PC-9 (cell line): ENCODE results near the gene HAO2. TPM values are rescaled to one million over a fixed set of nuclear protein-coding genes. Genes with fewer than 3 reads are reported as not detected.

Experiments used
- BruUV-seq: library from RNA; stranded (reverse); fragments of 400-500 nt; replicated peaks from 2 replicates; lab custom pipeline; 2021; lab: Mats Ljungman, UMichigan
- CTCF ChIA-PET: fragments of 300-600 bp; sonication (Branson Sonifier 250); formaldehyde crosslinking; loops from one replicate; lab custom pipeline; 2022; ENCODE audit warnings: antibody characterized with exemption; lab: Charles Lee
- POLR2A ChIA-PET: fragments of 300-600 bp; sonication (Branson Sonifier 250); formaldehyde crosslinking; loops from one replicate; lab custom pipeline; 2022; ENCODE audit warnings: antibody characterized with exemption; ENCODE audit not compliant: unreplicated experiment; lab: Charles Lee
- DNase-seq, 2 experiments: peaks; one replicate each; pipeline versions ENCODE4 v3.0.0 to v3.0.0-alpha.2; 2015 to 2022; ENCODE audit warnings: mixed read lengths in 1 of 2
- H2AFZ ChIP-seq: fragments of 200-600 bp; sonication (generic); 2 replicates; pipeline ENCODE4 v1.8.1; 2017; ENCODE audit warnings: antibody characterized with exemption
- H3F3A ChIP-seq: fragments of 200-600 bp; sonication (generic); 2 replicates; pipeline ENCODE4 v1.8.1; 2017; ENCODE audit warnings: antibody characterized with exemption, mild to moderate bottlenecking, low read depth; ENCODE audit not compliant: insufficient read depth
- H3K27ac ChIP-seq: fragments of 200-600 bp; sonication (generic); 2 replicates; pipeline ENCODE4 v1.6.1; 2016; ENCODE audit warnings: mixed run types
- H3K27me3 ChIP-seq: fragments of 200-600 bp; sonication (generic); 2 replicates; pipeline ENCODE4 v1.6.1; 2016; ENCODE audit warnings: low read depth, mixed run types; ENCODE audit not compliant: insufficient read depth
- H3K36me3 ChIP-seq: fragments of 200-600 bp; sonication (generic); 2 replicates; pipeline ENCODE4 v1.6.1; 2016; ENCODE audit warnings: low read depth, mixed run types
- H3K4me1 ChIP-seq: fragments of 200-600 bp; sonication (generic); replicated peaks from 2 replicates; pipeline ENCODE4 v1.6.1; 2016; ENCODE audit warnings: mixed run types; ENCODE audit not compliant: insufficient read depth
- H3K4me2 ChIP-seq: fragments of 200-600 bp; sonication (generic); 2 replicates; pipeline ENCODE4 v1.6.1; 2017; ENCODE audit warnings: mixed run types
- H3K4me3 ChIP-seq: fragments of 200-600 bp; sonication (generic); 2 replicates; pipeline ENCODE4 v1.6.1; 2016; ENCODE audit warnings: mixed run types
- H3K79me2 ChIP-seq: fragments of 200-600 bp; sonication (generic); 2 replicates; pipeline ENCODE4 v1.6.1; 2017; ENCODE audit warnings: low read depth, mixed run types
- H3K9me2 ChIP-seq: fragments of 200-600 bp; sonication (generic); 2 replicates; pipeline ENCODE4 v1.8.1; 2017; ENCODE audit warnings: mild to moderate bottlenecking; ENCODE audit not compliant: insufficient read depth
- H3K9me3 ChIP-seq: fragments of 200-600 bp; sonication (generic); 2 replicates; pipeline ENCODE4 v1.8.1; 2016; ENCODE audit warnings: low read depth; ENCODE audit not compliant: insufficient read depth
- H4K20me1 ChIP-seq: fragments of 200-600 bp; sonication (generic); 2 replicates; pipeline ENCODE4 v1.8.1; 2017; ENCODE audit not compliant: insufficient read depth
- EZH2 ChIP-seq: fragments of 200-600 bp; sonication (generic); IDR thresholded peaks from 2 replicates; pipeline ENCODE4 v1.8.0; 2017; ENCODE audit warnings: antibody characterized with exemption, low read depth
- intact Hi-C: fragments of 100-400 bp; cut with micrococcal nuclease; formaldehyde crosslinking; loops from one replicate; pipeline ENCODE4 v1.10.0; 2022; ENCODE audit not compliant: unreplicated experiment
- total RNA-seq: library from RNA; stranded (reverse); gene quantifications from 2 replicates; pipeline ENCODE4 v1.2.3, GENCODE V29; 2021
- TF ChIP-seq, protein P1 (sequence below): fragments of 200-600 bp; sonication (generic); conservative IDR thresholded peaks from 2 replicates; pipeline ENCODE4 v1.6.1; 2017; ENCODE audit warnings: mixed run types, antibody characterized with exemption, mild to moderate bottlenecking, moderate library complexity

HAO2 gene
- total RNA-seq, 1 experiment from 2014 or later, result not detected

DNA sequence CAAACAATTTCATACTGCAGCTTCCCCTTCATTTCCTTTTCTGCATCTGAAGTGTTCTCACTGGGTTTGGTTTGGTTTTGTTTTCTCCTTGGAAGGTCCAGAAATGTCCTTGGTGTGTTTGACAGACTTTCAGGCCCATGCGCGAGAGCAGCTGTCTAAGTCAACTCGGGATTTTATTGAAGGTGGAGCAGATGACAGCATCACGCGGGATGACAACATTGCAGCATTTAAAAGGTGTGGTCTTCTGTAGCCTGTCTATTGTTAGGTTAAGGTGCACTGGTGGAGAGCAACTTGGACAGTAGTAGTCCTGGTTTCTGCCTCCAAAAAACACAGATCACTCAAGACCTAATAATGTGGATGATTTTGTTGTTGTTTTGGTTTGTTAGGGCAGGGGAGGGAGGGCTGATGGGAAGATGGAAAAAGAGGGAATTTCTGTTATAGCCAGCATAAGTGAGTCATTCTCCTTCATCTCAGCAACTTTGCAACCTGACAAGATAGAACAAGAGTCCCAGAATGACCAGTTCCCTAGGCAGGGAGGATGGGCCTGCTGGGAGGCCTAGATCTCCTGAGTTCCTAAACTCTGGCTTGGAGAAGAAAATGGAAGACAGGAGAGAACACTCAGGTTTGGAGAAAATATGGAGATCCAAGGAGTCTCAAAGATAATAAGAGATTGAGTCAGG lies 12.5 kb downstream of the HAO2 start:
- BruUV-seq, result no TSS peak
- no peak for DNase-seq
- Histone ChIP-seq H3K4me3 (no peak overlapping the region), H3K27me3 (no peaks in the 10 kb centered on the region), H3K4me1 (no peaks in the 10 kb centered on the region), H2AFZ (no peak overlapping the region), H4K20me1 (no peaks in the 10 kb centered on the region), H3K27ac (no peak overlapping the region), H3K9me2 (no peaks in the 10 kb centered on the region), H3F3A (no peaks in the 10 kb centered on the region), H3K4me2 (no peak overlapping the region), H3K9me3 (peaks cover 7% of the 10 kb centered on the region), H3K79me2 (no peaks in the 10 kb centered on the region), H3K36me3 (no peaks in the 10 kb centered on the region)
- TF ChIP-seq, protein P1, sequence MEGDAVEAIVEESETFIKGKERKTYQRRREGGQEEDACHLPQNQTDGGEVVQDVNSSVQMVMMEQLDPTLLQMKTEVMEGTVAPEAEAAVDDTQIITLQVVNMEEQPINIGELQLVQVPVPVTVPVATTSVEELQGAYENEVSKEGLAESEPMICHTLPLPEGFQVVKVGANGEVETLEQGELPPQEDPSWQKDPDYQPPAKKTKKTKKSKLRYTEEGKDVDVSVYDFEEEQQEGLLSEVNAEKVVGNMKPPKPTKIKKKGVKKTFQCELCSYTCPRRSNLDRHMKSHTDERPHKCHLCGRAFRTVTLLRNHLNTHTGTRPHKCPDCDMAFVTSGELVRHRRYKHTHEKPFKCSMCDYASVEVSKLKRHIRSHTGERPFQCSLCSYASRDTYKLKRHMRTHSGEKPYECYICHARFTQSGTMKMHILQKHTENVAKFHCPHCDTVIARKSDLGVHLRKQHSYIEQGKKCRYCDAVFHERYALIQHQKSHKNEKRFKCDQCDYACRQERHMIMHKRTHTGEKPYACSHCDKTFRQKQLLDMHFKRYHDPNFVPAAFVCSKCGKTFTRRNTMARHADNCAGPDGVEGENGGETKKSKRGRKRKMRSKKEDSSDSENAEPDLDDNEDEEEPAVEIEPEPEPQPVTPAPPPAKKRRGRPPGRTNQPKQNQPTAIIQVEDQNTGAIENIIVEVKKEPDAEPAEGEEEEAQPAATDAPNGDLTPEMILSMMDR, result no peak
- no peak for TF ChIP-seq EZH2
- ChIA-PET POLR2A (interaction anchor here (0.8 kb wide), 1 partner anchor 506 kb away, joined by 6 read pairs; no protein-coding TSS in a partner anchor), CTCF (no interaction called here)
- intact Hi-C loops, result no loop called here

DNA sequence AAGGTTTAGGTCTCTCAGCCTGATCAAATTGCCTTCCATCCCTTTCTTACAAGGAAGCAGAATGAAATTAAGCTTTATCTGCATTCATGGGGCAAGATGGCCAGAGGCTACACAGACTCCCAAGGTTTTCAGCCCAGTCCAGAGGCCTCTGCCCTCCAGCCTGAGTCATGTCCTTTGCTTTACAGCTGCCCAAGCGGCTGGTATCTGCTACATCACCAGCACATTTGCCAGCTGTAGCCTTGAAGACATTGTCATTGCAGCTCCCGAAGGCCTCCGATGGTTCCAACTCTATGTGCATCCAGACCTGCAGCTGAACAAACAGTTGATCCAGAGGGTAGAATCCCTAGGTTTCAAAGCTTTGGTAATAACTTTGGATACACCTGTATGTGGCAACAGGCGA lies 16.0 kb downstream of the HAO2 start:
- no peaks in the 10 kb centered on the region for H3K27me3 ChIP-seq
- ChIA-PET CTCF (no interaction called here), POLR2A (no interaction called here)
- H3K4me3 ChIP-seq, result no peak overlapping the region
- no peak overlapping the region for H2AFZ ChIP-seq
- no peaks in the 10 kb centered on the region for H3K36me3 ChIP-seq
- TF ChIP-seq, protein P1, result no peak
- no peak for TF ChIP-seq EZH2
- DNase-seq, result no peak
- H3F3A ChIP-seq, result peaks cover 9% of the 10 kb centered on the region
- H3K4me1 ChIP-seq, result peaks cover 19% of the 10 kb centered on the region
- H3K79me2 ChIP-seq, result no peaks in the 10 kb centered on the region
- no TSS peak for BruUV-seq
- H3K4me2 ChIP-seq, result no peak overlapping the region
- no peaks in the 10 kb centered on the region for H4K20me1 ChIP-seq
- no peak overlapping the region for H3K27ac ChIP-seq
- H3K9me2 ChIP-seq, result no peaks in the 10 kb centered on the region
- H3K9me3 ChIP-seq, result no peaks in the 10 kb centered on the region
- intact Hi-C loops, result no loop called here

DNA sequence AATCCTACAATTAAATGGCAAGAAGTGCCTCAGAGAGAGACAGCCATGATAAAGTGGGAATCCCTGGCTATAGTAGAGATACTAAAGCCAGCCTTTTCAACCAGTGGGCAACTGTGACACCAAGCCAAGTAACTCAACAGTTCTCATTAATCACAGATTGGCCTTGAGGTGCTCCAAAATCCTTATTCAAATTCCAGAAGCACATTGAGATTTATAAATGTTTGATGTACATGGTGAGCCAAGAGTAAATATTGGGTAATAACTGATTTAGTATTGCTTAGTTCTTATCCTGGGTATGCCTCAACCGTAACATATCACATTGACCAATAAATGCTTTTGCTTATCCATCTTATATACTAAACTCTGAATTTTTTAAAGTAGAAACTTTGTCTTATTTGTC lies 17.1 kb downstream of the HAO2 start:
- Histone ChIP-seq H3K9me2 (no peaks in the 10 kb centered on the region), H3K4me1 (peaks cover 19% of the 10 kb centered on the region), H3K4me2 (no peak overlapping the region), H3K36me3 (no peaks in the 10 kb centered on the region), H3K79me2 (no peaks in the 10 kb centered on the region), H2AFZ (no peak overlapping the region), H3K4me3 (no peak overlapping the region), H3K27ac (no peak overlapping the region), H4K20me1 (no peaks in the 10 kb centered on the region), H3K27me3 (no peaks in the 10 kb centered on the region), H3F3A (peaks cover 9% of the 10 kb centered on the region), H3K9me3 (no peaks in the 10 kb centered on the region)
- no TSS peak for BruUV-seq
- POLR2A ChIA-PET, result no interaction called here
- no peak for DNase-seq
- CTCF ChIA-PET, result no interaction called here
- intact Hi-C loops, result no loop called here
- no peak for TF ChIP-seq EZH2
- TF ChIP-seq, protein P1, result no peak
